Spleen (tissue), 11 donors: Measurements from ENCODE around the gene SEPTIN2. TPM values are rescaled to one million over a fixed set of nuclear protein-coding genes. Genes with fewer than 3 reads are reported as not detected.
A peak's percentile ranks its signal among the peaks of the same experiment; 100 is the strongest.

ENCODE experiments used
- DNase-seq: peaks from one replicate; pipeline ENCODE4 v3.0.0-alpha.2; 2020
- H3K27ac ChIP-seq, 8 donors: fragments of 200-600 bp; sonication (generic) in 7 of 8; 1 replicate in 4 of 8; 2 replicates in 4 of 8; pipeline versions ENCODE4 v1.5.0 to v1.8.0; 2016 to 2021; ENCODE audit warnings: inconsistent platforms in 4 of 8, mild to moderate bottlenecking in 4 of 8, moderate library complexity in 1 of 8
- H3K27me3 ChIP-seq, 7 donors: fragments of 200-600 bp; sonication (generic) in 6 of 7; replicated peaks in 1 of 7; 1 replicate in 4 of 7; 2 replicates in 3 of 7; pipeline versions ENCODE4 v1.5.0 to v1.8.0; 2016 to 2021; ENCODE audit warnings: inconsistent platforms in 3 of 7, mild to moderate bottlenecking in 1 of 7
- H3K36me3 ChIP-seq, 6 donors: fragments of 200-600 bp; sonication (generic) in 5 of 6; 1 replicate in 4 of 6; 2 replicates in 2 of 6; pipeline versions ENCODE4 v1.5.0 to v1.8.0; 2016 to 2021; ENCODE audit warnings: inconsistent platforms in 2 of 6
- H3K4me1 ChIP-seq, 6 donors: fragments of 200-600 bp; sonication (generic) in 5 of 6; 1 replicate in 3 of 6; 2 replicates in 3 of 6; pipeline versions ENCODE4 v1.5.0 to v1.8.0; 2016 to 2021; ENCODE audit warnings: inconsistent platforms in 3 of 6
- H3K4me3 ChIP-seq, 8 donors: fragments of 200-600 bp; sonication (generic) in 7 of 8; 1 replicate in 4 of 8; 2 replicates in 4 of 8; pipeline versions ENCODE4 v1.5.0 to v1.8.0; 2016 to 2021; ENCODE audit warnings: inconsistent platforms in 4 of 8, mild to moderate bottlenecking in 4 of 8, moderate library complexity in 2 of 8
- H3K9me3 ChIP-seq, 8 donors: fragments of 200-600 bp; sonication (generic) in 7 of 8; 1 replicate in 4 of 8; 2 replicates in 4 of 8; pipeline versions ENCODE4 v1.5.0 to v1.8.0; 2016 to 2021; ENCODE audit warnings: inconsistent platforms in 4 of 8
- POLR2A ChIP-seq, 3 donors: fragments of 450-650 bp; IDR thresholded peaks; one replicate each; pipeline ENCODE4 v1.5.1; 2017; ENCODE audit warnings: antibody characterized with exemption in 3 of 3, mild to moderate bottlenecking in 1 of 3
- POLR2AphosphoS5 ChIP-seq, 3 donors: sonication (generic); formaldehyde crosslinking; IDR thresholded peaks; one replicate each; pipeline ENCODE4 v1.5.1; 2017; ENCODE audit warnings: antibody characterized with exemption in 3 of 3
- WGBS, 5 donors: extraction: QIAGEN DNeasy Blood & Tissue Kit in 3 of 5; methylation state at CpG; one replicate each; pipeline versions ENCODE4 v1.1.5 to v1.1.7; 2013 to 2018; 5-methylcytosine and 5-hydroxymethylcytosine counted together
- intact Hi-C: fragments of 100-400 bp; cut with DNase I; formaldehyde crosslinking; loops from one replicate; pipeline ENCODE4 v1.15.0; 2023; ENCODE audit warnings: low total_unique reads
- polyA plus RNA-seq, 3 donors: library from polyadenylated mRNA; stranded (reverse); fragments of 200-250 nt; gene quantifications; one replicate each; pipeline ENCODE4 v1.2.1, GENCODE V29; 2013
- total RNA-seq, 7 donors: library from RNA; depleted of rRNA in 3 of 7; stranded (reverse); fragments of >200 nt in 3 of 7; fragmentation: NEBNext Ultra II Directional in 4 of 7; extraction: Animal tissue kit (Norgen Biotek cat#: 25700) in 4 of 7; gene quantifications; one replicate each; pipeline versions ENCODE4 v1.1.0 to v1.2.1, GENCODE V29; 2016 to 2021
- TF ChIP-seq, protein P1 (sequence below), 11 experiments: fragments of 200-600 bp in 7 of 11; fragments of 450-650 bp in 4 of 11; sonication (generic) in 4 of 11; IDR thresholded peaks in 8 of 11; conservative IDR thresholded peaks in 3 of 11; 1 replicate in 7 of 11; 2 replicates in 4 of 11; pipeline versions ENCODE4 v1.4.0 to v1.8.0; 2016 to 2021; ENCODE audit warnings: antibody characterized with exemption in 11 of 11, inconsistent platforms in 4 of 11, mild to moderate bottlenecking in 1 of 11
- donor health status: healthy with polysubstance abuse.
- donor health status: DM: no; HTN: no; CAD: no; lungs with moderate emphysema.
- donor health status: DM: no; HTN: no; CAD: no.
- donor health status: Bipolar disorder and iron deficiency.
- donor health status: healthy.
- donor health status: DM: no; HTN: no; CAD: no.
- donor health status: DM: yes; HTN: yes; CAD: no.

SEPTIN2 gene
- total and polyA plus RNA-seq, 10 donors = 90.3 to 350 (median 279) TPM

DNA sequence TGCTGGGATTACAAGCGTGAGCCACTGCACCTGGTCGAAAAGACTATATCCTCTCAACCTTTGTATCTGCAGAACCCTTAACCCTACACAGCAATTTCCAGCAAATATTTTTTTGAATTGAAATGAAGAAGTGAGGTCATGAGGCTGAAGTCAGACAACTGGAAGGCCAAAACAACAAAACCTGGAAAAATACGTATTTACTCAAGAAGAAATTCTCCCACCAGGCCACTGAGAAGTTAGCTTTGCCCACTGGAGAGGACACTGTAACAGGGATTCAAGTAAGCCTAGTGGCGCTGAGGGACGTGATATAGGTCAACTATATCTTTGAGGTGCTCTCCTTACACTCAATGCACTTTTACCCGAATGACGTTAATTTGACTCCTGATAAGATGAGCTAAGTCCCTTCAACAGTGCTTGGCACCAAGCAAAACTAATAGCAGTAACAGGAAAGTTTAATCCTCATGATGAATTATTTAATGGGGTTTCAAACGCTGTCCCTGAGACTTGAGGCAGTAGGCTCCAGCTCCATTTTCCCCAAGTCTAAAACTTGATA lies 2.1 kb upstream of the SEPTIN2 start:
- Histone ChIP-seq H3K4me1 (peaks cover 50 to 85% (median 76%) of the 10 kb centered on the region in 6 donors), H3K4me3 (peak overlapping the region in 1 of 8 donors; percentile 83), H3K9me3 (no peaks in the 10 kb centered on the region), H3K27me3 (no peaks in the 10 kb centered on the region), H3K36me3 (no peaks in the 10 kb centered on the region), H3K27ac (peak overlapping the region in 5 of 8 donors; percentile 95 to 99 (median 98))
- DNase-seq = no peak
- intact Hi-C loops = no loop called here
- TF ChIP-seq POLR2AphosphoS5 (IDR thresholded peaks at IDR 0.05) (no peak), POLR2A (IDR thresholded peaks at IDR 0.05) (no peak)
- TF ChIP-seq, protein P1, sequence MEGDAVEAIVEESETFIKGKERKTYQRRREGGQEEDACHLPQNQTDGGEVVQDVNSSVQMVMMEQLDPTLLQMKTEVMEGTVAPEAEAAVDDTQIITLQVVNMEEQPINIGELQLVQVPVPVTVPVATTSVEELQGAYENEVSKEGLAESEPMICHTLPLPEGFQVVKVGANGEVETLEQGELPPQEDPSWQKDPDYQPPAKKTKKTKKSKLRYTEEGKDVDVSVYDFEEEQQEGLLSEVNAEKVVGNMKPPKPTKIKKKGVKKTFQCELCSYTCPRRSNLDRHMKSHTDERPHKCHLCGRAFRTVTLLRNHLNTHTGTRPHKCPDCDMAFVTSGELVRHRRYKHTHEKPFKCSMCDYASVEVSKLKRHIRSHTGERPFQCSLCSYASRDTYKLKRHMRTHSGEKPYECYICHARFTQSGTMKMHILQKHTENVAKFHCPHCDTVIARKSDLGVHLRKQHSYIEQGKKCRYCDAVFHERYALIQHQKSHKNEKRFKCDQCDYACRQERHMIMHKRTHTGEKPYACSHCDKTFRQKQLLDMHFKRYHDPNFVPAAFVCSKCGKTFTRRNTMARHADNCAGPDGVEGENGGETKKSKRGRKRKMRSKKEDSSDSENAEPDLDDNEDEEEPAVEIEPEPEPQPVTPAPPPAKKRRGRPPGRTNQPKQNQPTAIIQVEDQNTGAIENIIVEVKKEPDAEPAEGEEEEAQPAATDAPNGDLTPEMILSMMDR (IDR thresholded peaks at IDR 0.05 in 8 of 11, conservative IDR thresholded peaks at IDR 0.05 in 3 of 11) = no peak
- WGBS, 5 donors = 89 to 93% (median 90%) methylated on average over 8 of the region's 8 CpGs

DNA sequence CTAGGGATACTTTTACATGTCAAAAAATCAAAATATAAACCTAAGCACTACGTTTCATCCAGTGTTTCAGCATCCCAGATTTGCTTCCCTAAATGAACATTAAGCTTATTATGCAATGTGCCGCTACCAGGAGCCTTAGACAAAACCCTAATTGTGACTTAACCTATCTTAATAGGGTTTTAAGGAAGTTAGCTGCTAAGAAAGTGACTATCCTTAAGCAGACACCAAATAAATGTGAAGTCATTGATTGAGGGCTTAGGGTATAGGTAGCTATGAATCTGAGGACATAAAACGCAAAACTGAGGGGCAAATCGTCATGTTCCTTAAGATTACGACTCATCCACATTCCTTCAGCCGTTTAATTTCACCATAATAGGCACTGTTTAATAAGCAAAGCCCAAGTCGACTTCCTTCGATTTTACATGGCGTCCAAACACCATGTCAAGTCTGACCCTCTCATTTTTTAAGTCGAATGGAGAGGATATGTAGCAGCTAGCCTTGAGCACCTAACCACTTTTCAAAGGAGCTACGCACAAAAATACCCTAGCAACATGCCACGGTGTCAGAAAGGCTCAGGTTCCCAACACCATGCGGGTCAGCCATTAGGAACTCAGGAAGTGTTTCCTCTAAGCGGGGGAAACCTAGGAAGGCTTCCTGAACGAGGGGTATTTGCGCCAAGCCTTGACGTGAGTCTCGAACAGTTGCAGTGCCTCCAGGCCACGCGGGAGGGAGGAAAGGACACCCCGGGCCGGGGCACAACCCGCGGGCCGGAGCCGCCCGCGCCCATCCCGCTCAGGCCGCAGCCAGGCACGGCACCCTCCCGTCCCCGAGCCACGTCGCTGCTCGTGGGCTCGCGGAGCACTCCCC lies 1.3 kb upstream of the SEPTIN2 start:
- peaks cover 52 to 85% (median 78%) of the 10 kb centered on the region in 6 donors for H3K4me1 ChIP-seq
- WGBS, 5 donors = 2 to 5% (median 3%) methylated on average over 17 to 38 of the region's 38 CpGs
- no peak for DNase-seq

DNA sequence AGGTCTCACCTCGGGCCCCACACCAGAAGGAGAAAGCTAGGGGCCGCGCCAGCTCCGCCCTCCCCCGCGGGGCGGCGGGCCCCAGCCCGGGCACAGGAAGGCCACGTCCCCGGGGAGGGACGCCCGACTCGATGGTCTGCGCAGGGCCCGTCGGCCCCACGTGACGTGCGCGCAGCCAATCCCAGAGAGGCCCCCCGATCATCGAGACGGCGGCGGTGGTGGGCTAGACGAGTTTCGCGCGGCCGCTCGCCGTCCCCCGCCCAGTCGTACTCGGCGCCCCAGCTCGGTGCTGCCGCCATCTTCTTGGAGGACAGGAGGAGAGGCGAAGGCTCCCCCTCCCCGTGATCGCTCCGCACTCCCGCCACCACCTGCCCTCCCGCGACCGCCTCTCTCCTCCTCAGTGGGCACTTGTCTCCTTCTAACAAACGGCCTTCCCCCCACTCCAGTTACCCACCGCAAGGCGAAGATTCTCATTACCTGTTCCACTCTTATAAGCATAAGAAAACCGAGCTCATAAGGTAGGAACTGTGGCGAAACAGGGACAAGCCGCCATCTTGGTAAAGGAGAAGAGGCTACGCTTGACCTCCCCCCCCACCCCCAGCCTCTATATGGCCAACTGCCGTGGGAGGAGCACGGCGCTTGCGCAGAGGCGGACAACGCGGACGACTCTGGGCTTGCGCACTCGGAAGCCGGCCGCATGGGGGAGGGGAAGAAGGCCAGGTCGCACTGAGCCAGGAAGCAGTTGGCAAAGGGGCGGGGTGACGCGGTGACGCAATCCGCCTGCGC lies 439 bp upstream of the SEPTIN2 start, which contains the start of gene HDLBP:
TSS of gene HDLBP (minus strand) at position 580 of the 786 bp plus-strand sequence. CDS start 48,803 bp downstream, outside the sequence.
- Histone ChIP-seq H3K36me3 (peaks cover 0 to 10% (median 0%) of the 10 kb centered on the region in 6 donors), H3K4me3 (peak within 1 kb of the TSS; percentile 58 to 87 (median 82)), H3K27ac (peak within 1 kb of the TSS; percentile 92 to 100 (median 98)), H3K9me3 (no peaks in the 10 kb centered on the region), H3K4me1 (peaks cover 48 to 85% (median 78%) of the 10 kb centered on the region in 6 donors), H3K27me3 (no peaks in the 10 kb centered on the region)
- DNase-seq = peak; percentile 100
- intact Hi-C loops = no loop called here
- 0 to 2% (median 1%) methylated on average over 54 to 73 of the region's 73 CpGs for WGBS, 5 donors
- peak; percentile 10 to 69 (median 13) for TF ChIP-seq POLR2A (IDR thresholded peaks at IDR 0.05)
- TF ChIP-seq POLR2AphosphoS5 (IDR thresholded peaks at IDR 0.05) = peak; percentile 89 to 94 (median 93)
- TF ChIP-seq, protein P1 (IDR thresholded peaks at IDR 0.05 in 8 of 11, conservative IDR thresholded peaks at IDR 0.05 in 3 of 11) = peak in 7 of 11 experiments; percentile 7 to 54 (median 23)

More for the DNA sequence above, 1.3 kb upstream of the SEPTIN2 start:
- Histone ChIP-seq H3K27me3 (no peaks in the 10 kb centered on the region), H3K27ac (peak overlapping the region; percentile 92 to 100 (median 98)), H3K4me3 (peak overlapping the region; percentile 41 to 87 (median 80)), H3K9me3 (no peaks in the 10 kb centered on the region), H3K36me3 (peaks cover 0 to 2% (median 0%) of the 10 kb centered on the region in 6 donors)
- intact Hi-C loops = no loop called here
- TF ChIP-seq POLR2A (IDR thresholded peaks at IDR 0.05) (no peak), POLR2AphosphoS5 (IDR thresholded peaks at IDR 0.05) (no peak)
- TF ChIP-seq, protein P1 (IDR thresholded peaks at IDR 0.05 in 8 of 11, conservative IDR thresholded peaks at IDR 0.05 in 3 of 11) = no peak
